HG03439 (cell line): ENCODE data around the gene NFASC.

ENCODE experiments used
- ATAC-seq: cut with Tn5 transposase; IDR thresholded peaks from one replicate; pipeline ENCODE4 v1.9.1; 2021; ENCODE audit warnings: mild to moderate bottlenecking, moderate library complexity; ENCODE audit not compliant: unreplicated experiment

NFASC gene

DNA sequence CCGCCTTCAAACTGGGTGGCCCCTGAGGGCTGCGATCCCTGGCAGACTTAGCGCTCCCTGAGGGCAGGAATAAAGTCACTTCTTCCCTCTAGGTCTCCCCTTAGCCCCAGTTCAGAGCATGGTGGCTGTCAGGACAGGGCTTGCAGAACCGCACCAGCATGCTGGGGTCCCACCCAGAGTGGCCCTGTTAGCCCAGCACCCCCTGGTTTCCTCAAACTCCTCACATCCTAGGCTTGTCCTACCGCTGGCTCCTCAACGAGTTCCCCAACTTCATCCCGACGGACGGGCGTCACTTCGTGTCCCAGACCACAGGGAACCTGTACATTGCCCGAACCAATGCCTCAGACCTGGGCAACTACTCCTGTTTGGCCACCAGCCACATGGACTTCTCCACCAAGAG, 188.2 kb downstream of the NFASC start:
- no peak for ATAC-seq

GRCh38 chr1:205059660-205060059, 189.0 kb downstream of the NFASC start:
- no peak for ATAC-seq

DNA sequence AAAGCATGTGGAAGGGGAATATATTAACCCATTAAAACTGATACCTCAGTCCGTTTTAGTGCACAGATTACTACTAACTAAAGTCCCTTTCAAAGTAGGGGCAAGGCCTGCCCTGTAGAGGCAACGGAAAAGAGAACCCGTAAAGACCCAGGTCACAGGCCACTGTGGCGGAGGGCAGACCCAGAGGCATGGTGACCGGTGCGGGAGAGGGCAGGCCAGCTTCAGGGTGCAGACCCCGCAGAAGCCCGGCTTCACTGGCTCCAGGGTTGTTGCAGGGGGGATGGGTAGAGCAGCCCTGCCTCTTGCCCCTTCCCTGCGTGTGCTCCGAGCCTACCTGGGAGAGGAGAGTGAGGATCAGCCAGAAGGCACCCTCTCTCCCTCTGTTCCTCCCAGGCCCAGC, 190.1 kb downstream of the NFASC start:
- no peak for ATAC-seq

GRCh38 chr1:205061227-205061626, 190.6 kb downstream of the NFASC start:
- no peak for ATAC-seq

- ATAC-seq = no peak
Observed at GRCh38 chr1:205061665-205062069, 191.0 kb downstream of the NFASC start.

DNA sequence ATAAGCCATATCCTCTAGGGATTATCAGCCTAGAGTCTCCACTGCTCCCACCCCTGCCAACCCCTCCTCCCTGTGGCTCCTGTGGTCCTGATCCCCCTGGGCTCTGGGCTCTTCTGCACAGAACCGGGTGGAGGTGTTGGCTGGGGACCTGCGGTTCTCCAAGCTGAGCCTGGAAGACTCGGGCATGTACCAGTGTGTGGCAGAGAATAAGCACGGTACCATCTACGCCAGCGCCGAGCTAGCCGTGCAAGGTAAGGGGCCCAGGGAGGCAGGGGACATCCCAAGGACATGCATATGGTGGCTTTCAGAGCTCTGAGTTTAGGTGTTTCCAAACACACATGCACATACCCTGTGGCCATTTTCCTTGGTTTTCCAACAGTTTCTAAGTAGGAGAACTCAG, 191.7 kb downstream of the NFASC start:
- no peak for ATAC-seq

- ATAC-seq = no peak
Observed at GRCh38 chr1:205062895-205063294, 192.2 kb downstream of the NFASC start.

DNA sequence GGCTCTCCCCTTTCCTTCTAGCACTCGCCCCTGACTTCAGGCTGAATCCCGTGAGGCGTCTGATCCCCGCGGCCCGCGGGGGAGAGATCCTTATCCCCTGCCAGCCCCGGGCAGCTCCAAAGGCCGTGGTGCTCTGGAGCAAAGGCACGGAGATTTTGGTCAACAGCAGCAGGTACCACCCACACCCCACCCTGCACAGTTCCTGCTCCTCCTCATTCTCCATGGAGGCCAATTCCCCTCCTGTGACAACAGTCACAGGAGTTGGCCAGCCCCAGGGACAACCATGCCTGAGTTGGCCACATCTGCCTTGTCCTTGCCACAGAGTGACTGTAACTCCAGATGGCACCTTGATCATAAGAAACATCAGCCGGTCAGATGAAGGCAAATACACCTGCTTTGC, 193.6 kb downstream of the NFASC start:
- no peak for ATAC-seq

- no peak for ATAC-seq
Observed at GRCh38 chr1:205064741-205065316, 194.2 kb downstream of the NFASC start.

- no peak for ATAC-seq
Observed at GRCh38 chr1:205065666-205066065, 195.0 kb downstream of the NFASC start.

DNA sequence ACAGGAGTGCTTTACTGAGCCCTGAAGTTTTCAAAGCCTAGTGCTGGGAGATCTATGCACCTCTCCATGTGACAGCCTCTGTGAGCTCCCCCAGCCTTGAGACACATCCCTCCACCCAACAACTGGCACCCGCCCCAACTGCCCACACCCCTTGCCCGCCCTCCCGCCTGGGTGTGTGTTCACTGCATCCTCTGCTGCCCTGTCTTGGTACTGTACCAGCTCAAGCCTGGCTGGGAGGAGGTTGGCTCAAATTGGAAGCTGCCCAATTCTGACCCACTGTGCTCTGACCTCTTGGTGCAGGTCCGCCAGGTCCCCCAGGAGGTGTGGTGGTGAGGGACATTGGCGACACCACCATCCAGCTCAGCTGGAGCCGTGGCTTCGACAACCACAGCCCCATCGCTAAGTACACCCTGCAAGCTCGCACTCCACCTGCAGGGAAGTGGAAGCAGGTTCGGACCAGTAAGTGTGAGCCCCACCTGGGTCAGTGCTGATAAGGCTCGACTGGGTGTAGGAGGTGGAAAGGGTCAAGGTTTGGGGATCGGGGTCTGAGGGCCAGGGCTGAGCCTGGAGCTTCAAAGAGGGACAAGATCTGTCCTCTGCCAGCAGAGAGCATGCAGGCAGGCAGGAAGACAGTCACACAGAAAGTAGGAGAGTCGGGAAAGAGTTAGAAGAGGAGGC, 195.6 kb downstream of the NFASC start:
- ATAC-seq = no peak

DNA sequence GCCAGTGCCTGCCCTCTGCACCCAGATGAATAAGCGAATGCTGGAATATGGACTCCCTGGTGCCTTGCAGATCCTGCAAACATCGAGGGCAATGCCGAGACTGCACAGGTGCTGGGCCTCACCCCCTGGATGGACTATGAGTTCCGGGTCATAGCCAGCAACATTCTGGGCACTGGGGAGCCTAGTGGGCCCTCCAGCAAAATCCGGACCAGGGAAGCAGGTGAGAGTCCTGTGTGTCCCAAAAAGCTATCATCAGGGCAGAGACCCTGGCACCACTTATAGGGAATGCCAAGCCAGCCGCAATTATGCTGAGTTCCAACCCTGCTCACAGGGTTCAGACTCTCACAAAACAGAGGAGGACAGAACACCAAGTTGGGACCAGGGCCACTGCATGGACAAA, 196.4 kb downstream of the NFASC start:
- ATAC-seq = no peak

DNA sequence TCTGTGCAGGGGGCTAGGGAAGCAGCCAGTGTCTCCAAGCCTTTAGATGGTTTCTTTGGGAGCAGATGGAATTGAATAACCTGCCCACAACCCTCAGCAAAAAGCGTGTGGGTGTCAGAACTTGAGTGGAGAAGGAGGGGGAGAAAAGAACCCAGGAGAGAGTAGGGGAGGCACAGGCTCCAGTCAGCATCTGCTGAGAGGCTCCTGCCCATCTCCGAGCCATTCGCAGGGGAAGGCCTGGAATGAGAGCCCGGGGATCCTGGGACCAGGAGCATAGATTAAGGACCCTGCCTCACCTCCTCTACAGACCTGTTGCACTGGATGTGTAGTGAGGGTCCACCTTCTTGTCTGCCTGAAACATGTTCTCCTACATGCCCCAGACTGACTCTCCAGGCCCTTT, 197.3 kb downstream of the NFASC start:
- no peak for ATAC-seq

- no peak for ATAC-seq
Observed at GRCh38 chr1:205068457-205069040, 197.9 kb downstream of the NFASC start.

- no peak for ATAC-seq
Observed at GRCh38 chr1:205069371-205070125, 198.9 kb downstream of the NFASC start.

GRCh38 chr1:205071028-205071409, 200.4 kb downstream of the NFASC start:
- no peak for ATAC-seq

DNA sequence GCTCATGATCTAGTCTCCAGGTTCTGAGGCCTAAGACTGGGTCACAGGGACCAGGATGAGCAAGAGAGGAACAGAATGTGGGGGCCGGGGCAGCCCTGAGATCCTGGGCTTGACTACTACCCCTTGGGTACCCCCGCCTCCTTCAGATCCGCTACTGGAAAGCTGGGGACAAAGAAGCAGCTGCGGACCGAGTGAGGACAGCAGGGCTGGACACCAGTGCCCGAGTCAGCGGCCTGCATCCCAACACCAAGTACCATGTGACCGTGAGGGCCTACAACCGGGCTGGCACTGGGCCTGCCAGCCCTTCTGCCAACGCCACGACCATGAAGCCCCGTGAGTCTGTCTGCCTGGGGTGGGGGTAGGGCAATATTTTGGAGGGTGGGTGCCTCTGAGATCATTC, 201.1 kb downstream of the NFASC start:
- ATAC-seq = no peak

- no peak for ATAC-seq
Observed at GRCh38 chr1:205072286-205072685, 201.6 kb downstream of the NFASC start.
